Vagina (tissue), 2 donors: ENCODE measurements around the gene CXCR3.

Source experiments
- CTCF ChIP-seq, 3 experiments: fragments of 450-650 bp in 2 of 3; fragments of 200-600 bp in 1 of 3; sonication (generic) in 1 of 3; IDR thresholded peaks; one replicate each; pipeline ENCODE4 v1.5.1; 2017 to 2019; ENCODE audit warnings: antibody characterized with exemption in 3 of 3, mild to moderate bottlenecking in 2 of 3, moderate library complexity in 2 of 3
- POLR2A ChIP-seq, 2 donors: fragments of 450-650 bp; IDR thresholded peaks; one replicate each; pipeline ENCODE4 v1.6.1; 2017; ENCODE audit warnings: antibody characterized with exemption in 2 of 2, mild to moderate bottlenecking in 2 of 2, moderate library complexity in 2 of 2
- POLR2AphosphoS5 ChIP-seq, 2 donors: sonication (generic); formaldehyde crosslinking; IDR thresholded peaks; one replicate each; pipeline ENCODE4 v1.9.0; 2017; ENCODE audit warnings: antibody characterized with exemption in 2 of 2, mild to moderate bottlenecking in 2 of 2, low read depth in 1 of 2; ENCODE audit not compliant: insufficient read depth in 1 of 2

- TF ChIP-seq CTCF (IDR thresholded peaks at IDR 0.05) (no peak), POLR2A (IDR thresholded peaks at IDR 0.05) (no peak), POLR2AphosphoS5 (IDR thresholded peaks at IDR 0.05; ENCODE audit: insufficient read depth in 1 of 2, low read depth in 1 of 2) (no peak)
Observed at GRCh38 chrX:71619986-71620385, 1.7 kb upstream of the CXCR3 start.
